ENCODE results near the gene TUFM. TPM values are rescaled to one million over a fixed set of nuclear protein-coding genes. Genes with fewer than 3 reads are reported as not detected.

The TUFM gene
- total and polyA plus RNA-seq, 4 donors = 58.6 to 260 (median 178) TPM

GRCh38 chr16:28829747-28830146 lies 16.4 kb downstream of the TUFM start:
- no peak overlapping the region for H3K27ac ChIP-seq (ENCODE audit: low read depth in 1 of 2, low read length in 1 of 2)
- no peak for DNase-seq
- H3K4me1 ChIP-seq (ENCODE audit: control insufficient read depth in 5 of 5, insufficient read depth in 5 of 5, low read length in 5 of 5) = peaks cover 0 to 8% (median 3%) of the 10 kb centered on the region in 5 donors
- H3K36me3 ChIP-seq (ENCODE audit: control insufficient read depth in 4 of 4, insufficient read depth in 4 of 4, low read length in 4 of 4) = peaks cover 56 to 76% (median 68%) of the 10 kb centered on the region in 4 donors
- no peak overlapping the region for H3K4me3 ChIP-seq
- no peak for ATAC-seq (ENCODE audit: insufficient read depth, low FRiP score)
- H3K9ac ChIP-seq (ENCODE audit: insufficient read depth in 1 of 2, low read length in 2 of 2) = no peak overlapping the region
- no peak for TF ChIP-seq CTCF (IDR thresholded peaks at IDR 0.05; ENCODE audit: control extremely low read depth, extremely low read depth)
- WGBS, 2 donors = 97% methylated on average over 13 of the region's 13 CpGs
- no peaks in the 10 kb centered on the region for H3K9me3 ChIP-seq (ENCODE audit: control insufficient read depth in 4 of 4, insufficient read depth in 3 of 4, low read length in 3 of 4)
- no peaks in the 10 kb centered on the region for H3K27me3 ChIP-seq (ENCODE audit: control insufficient read depth in 3 of 3, insufficient read depth in 3 of 3, low read length in 2 of 3)

GRCh38 chr16:28826141-28826540 lies 20.0 kb downstream of the TUFM start:
- no peaks in the 10 kb centered on the region for H3K9me3 ChIP-seq (ENCODE audit: control insufficient read depth in 4 of 4, insufficient read depth in 3 of 4, low read length in 3 of 4)
- H3K36me3 ChIP-seq (ENCODE audit: control insufficient read depth in 4 of 4, insufficient read depth in 4 of 4, low read length in 4 of 4) = peaks cover 33 to 42% (median 35%) of the 10 kb centered on the region in 4 donors
- no peak overlapping the region for H3K4me3 ChIP-seq
- no peak for DNase-seq
- no peak overlapping the region for H3K27ac ChIP-seq (ENCODE audit: low read depth in 1 of 2, low read length in 1 of 2)
- peaks cover 0 to 18% (median 6%) of the 10 kb centered on the region in 5 donors for H3K4me1 ChIP-seq (ENCODE audit: control insufficient read depth in 5 of 5, insufficient read depth in 5 of 5, low read length in 5 of 5)
- 72 to 83% methylated on average over 6 of the region's 6 CpGs for WGBS, 2 donors
- no peak for ATAC-seq (ENCODE audit: insufficient read depth, low FRiP score)
- H3K9ac ChIP-seq (ENCODE audit: insufficient read depth in 1 of 2, low read length in 2 of 2) = no peak overlapping the region
- TF ChIP-seq CTCF (IDR thresholded peaks at IDR 0.05; ENCODE audit: control extremely low read depth, extremely low read depth) = no peak
- H3K27me3 ChIP-seq (ENCODE audit: control insufficient read depth in 3 of 3, insufficient read depth in 3 of 3, low read length in 2 of 3) = no peaks in the 10 kb centered on the region

DNA sequence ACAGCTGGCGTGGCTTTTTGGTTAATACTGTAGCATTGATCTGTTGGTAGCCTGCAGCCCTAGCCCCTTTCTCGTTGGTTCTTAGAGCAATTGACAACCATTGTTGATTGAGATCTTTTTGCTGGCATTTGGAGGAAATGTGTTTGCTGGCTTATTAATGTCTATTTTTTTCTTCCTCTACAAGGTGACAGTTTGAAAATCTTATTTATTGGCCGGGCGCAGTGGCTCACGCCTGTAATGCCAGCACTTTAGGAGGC lies 21.5 kb downstream of the TUFM start:
- Histone ChIP-seq H3K9ac (ENCODE audit: insufficient read depth in 1 of 2, low read length in 2 of 2) (peak overlapping the region; percentile 72 to 91), H3K9me3 (ENCODE audit: control insufficient read depth in 4 of 4, insufficient read depth in 3 of 4, low read length in 3 of 4) (no peaks in the 10 kb centered on the region), H3K4me3 (peak overlapping the region; percentile 98), H3K4me1 (ENCODE audit: control insufficient read depth in 5 of 5, insufficient read depth in 5 of 5, low read length in 5 of 5) (peaks cover 0 to 18% (median 6%) of the 10 kb centered on the region in 5 donors), H3K27ac (ENCODE audit: low read depth in 1 of 2, low read length in 1 of 2) (peak overlapping the region; percentile 98 to 100), H3K36me3 (ENCODE audit: control insufficient read depth in 4 of 4, insufficient read depth in 4 of 4, low read length in 4 of 4) (peaks cover 22 to 32% (median 24%) of the 10 kb centered on the region in 4 donors), H3K27me3 (ENCODE audit: control insufficient read depth in 3 of 3, insufficient read depth in 3 of 3, low read length in 2 of 3) (no peaks in the 10 kb centered on the region)
- ATAC-seq (ENCODE audit: insufficient read depth, low FRiP score) = no peak
- DNase-seq = no peak
- WGBS, 2 donors = 42 to 45% methylated on average over 5 of the region's 5 CpGs
- TF ChIP-seq CTCF (IDR thresholded peaks at IDR 0.05; ENCODE audit: control extremely low read depth, extremely low read depth) = no peak
